Body of pancreas (tissue), 4 donors: ENCODE results near the gene LIF. TPM values are rescaled to one million over a fixed set of nuclear protein-coding genes. Genes with fewer than 3 reads are reported as not detected.
"Not testable (repeated sequence)": the region's sequence is repeated elsewhere in the genome, so short reads cannot be mapped to it uniquely, and the experiment has no call there.

Experiments
- ATAC-seq: fragments of 150-250 bp; one replicate; pipeline ENCODE4 v1.9.1; 2016
- DNase-seq, 4 donors: peaks; one replicate each; pipeline ENCODE4 v3.0.0-alpha.2; 2019
- H3K27ac ChIP-seq, 4 donors: fragments of 200-600 bp; sonication (generic); 1 replicate in 3 of 4; 2 replicates in 1 of 4; pipeline versions ENCODE4 v1.5.1 to v1.6.1; 2016 to 2019; ENCODE audit warnings: mild to moderate bottlenecking in 1 of 4, mixed read lengths in 1 of 4, moderate library complexity in 1 of 4
- H3K27me3 ChIP-seq, 2 donors: fragments of 200-600 bp; sonication (generic); one replicate each; pipeline ENCODE4 v1.6.0; 2016; ENCODE audit warnings: mild to moderate bottlenecking in 1 of 2
- H3K36me3 ChIP-seq, 2 donors: fragments of 200-600 bp; sonication (generic); replicated peaks in 1 of 2; 2 replicates each; pipeline ENCODE4 v1.5.1; 2016; ENCODE audit warnings: low read depth in 2 of 2; ENCODE audit not compliant: insufficient read depth in 1 of 2
- H3K4me1 ChIP-seq: fragments of 200-600 bp; sonication (generic); one replicate; pipeline ENCODE4 v1.6.0; 2016
- H3K4me3 ChIP-seq, 2 donors: fragments of 200-600 bp; sonication (generic); 1 replicate in 1 of 2; 2 replicates in 1 of 2; pipeline ENCODE4 v1.5.1; 2016 to 2019
- H3K9me3 ChIP-seq, 3 donors: fragments of 200-600 bp; sonication (generic); 1 replicate in 2 of 3; 2 replicates in 1 of 3; pipeline ENCODE4 v1.5.1; 2016
- POLR2A ChIP-seq, 3 donors: fragments of 450-650 bp; IDR thresholded peaks; one replicate each; pipeline ENCODE4 v1.6.1; 2016; ENCODE audit warnings: antibody characterized with exemption in 3 of 3, mild to moderate bottlenecking in 2 of 3
- WGBS, 2 donors: methylation state at CpG; one replicate each; pipeline ENCODE4 v1.1.5; 2017; 5-methylcytosine and 5-hydroxymethylcytosine counted together
- intact Hi-C: fragments of 100-400 bp; cut with DNase I; formaldehyde crosslinking; loops from one replicate; pipeline ENCODE4 v1.15.1; 2023
- total RNA-seq, 2 donors: library from RNA; depleted of rRNA; stranded (reverse); fragments of >200 nt; gene quantifications; one replicate each; pipeline ENCODE4 v1.1.0, GENCODE V29; 2016
- TF ChIP-seq, protein P1 (sequence below), 7 experiments: fragments of 450-650 bp in 4 of 7; fragments of 200-600 bp in 3 of 7; sonication (generic) in 3 of 7; IDR thresholded peaks; one replicate each; pipeline ENCODE4 v1.5.1; 2016 to 2019; ENCODE audit warnings: antibody characterized with exemption in 7 of 7

LIF gene
- total RNA-seq, 2 donors from 2014 or later: 0.52 to 1.3 TPM

DNA sequence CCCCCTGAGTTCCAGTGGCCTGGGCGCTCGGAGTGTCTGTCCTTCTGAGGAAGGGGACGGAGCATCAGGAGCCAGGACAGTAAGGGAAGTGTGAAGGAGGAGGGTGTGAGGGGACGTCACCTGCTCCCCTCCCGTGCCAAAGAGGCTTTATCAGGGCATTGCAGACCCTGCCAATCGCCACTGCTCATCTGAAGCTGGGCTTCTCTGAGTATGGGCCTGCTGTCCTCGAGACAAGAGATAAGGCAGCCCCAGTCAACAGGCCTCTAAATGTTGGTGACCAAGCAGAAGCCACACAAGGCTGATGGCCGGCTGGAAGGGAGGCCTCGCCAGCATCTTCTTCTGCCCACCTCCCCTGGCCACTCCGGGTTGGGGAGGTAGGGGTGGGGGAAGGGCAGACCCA, 29.8 kb downstream of the LIF start:
- ATAC-seq: no peak

DNA sequence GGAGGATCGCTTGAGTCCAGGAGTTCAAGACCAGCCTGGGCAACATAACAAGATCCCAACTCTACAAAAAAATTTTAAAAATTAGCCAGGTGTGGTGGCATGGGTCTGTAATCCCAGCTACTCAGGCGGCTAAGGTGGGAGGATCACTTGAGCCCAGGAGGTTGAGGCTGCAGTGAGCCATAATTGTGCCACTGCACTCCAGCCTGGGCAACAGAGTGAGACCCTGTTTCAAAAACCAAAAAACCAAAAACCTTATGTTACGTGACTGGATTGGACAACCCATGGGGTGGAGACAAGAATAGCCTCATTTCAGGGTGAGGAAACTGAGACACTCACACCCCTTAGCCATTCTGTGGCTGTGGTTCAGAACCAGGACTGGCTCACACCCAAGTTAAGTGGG, 30.3 kb downstream of the LIF start:
- DNase-seq, H3K27me3 ChIP-seq, H3K27ac ChIP-seq, H3K36me3 ChIP-seq, intact Hi-C loops, ATAC-seq, H3K9me3 ChIP-seq, H3K4me3 ChIP-seq: not testable (repeated sequence)
- peaks cover 16% of the 10 kb centered on the region for H3K4me1 ChIP-seq
- WGBS, 2 donors: 89 to 91% methylated on average over 3 of the region's 3 CpGs

More for the DNA sequence above, 29.8 kb downstream of the LIF start:
- no peak for DNase-seq
- H3K9me3 ChIP-seq: no peaks in the 10 kb centered on the region
- peaks cover 16% of the 10 kb centered on the region for H3K4me1 ChIP-seq
- intact Hi-C loops: no loop called here
- TF ChIP-seq, protein P1, sequence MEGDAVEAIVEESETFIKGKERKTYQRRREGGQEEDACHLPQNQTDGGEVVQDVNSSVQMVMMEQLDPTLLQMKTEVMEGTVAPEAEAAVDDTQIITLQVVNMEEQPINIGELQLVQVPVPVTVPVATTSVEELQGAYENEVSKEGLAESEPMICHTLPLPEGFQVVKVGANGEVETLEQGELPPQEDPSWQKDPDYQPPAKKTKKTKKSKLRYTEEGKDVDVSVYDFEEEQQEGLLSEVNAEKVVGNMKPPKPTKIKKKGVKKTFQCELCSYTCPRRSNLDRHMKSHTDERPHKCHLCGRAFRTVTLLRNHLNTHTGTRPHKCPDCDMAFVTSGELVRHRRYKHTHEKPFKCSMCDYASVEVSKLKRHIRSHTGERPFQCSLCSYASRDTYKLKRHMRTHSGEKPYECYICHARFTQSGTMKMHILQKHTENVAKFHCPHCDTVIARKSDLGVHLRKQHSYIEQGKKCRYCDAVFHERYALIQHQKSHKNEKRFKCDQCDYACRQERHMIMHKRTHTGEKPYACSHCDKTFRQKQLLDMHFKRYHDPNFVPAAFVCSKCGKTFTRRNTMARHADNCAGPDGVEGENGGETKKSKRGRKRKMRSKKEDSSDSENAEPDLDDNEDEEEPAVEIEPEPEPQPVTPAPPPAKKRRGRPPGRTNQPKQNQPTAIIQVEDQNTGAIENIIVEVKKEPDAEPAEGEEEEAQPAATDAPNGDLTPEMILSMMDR (IDR thresholded peaks at IDR 0.05): no peak
- no peak for TF ChIP-seq POLR2A (IDR thresholded peaks at IDR 0.05)
- no peak overlapping the region for H3K4me3 ChIP-seq
- H3K27ac ChIP-seq: no peak overlapping the region
- H3K36me3 ChIP-seq: no peaks in the 10 kb centered on the region
- no peaks in the 10 kb centered on the region for H3K27me3 ChIP-seq
- WGBS, 2 donors: 63 to 73% methylated on average over 9 to 10 of the region's 10 CpGs

GRCh38 chr22:30214703-30215407, 31.7 kb downstream of the LIF start:
- H3K4me1 ChIP-seq: peaks cover 22% of the 10 kb centered on the region
- H3K36me3 ChIP-seq: no peaks in the 10 kb centered on the region
- no peak for DNase-seq
- no peak for TF ChIP-seq POLR2A (IDR thresholded peaks at IDR 0.05)
- TF ChIP-seq, protein P1 (IDR thresholded peaks at IDR 0.05): no peak
- no peak for ATAC-seq
- H3K4me3 ChIP-seq: no peak overlapping the region
- whole genome bisulfite sequencing, 2 donors: 51 to 55% methylated on average over 12 of the region's 12 CpGs
- no peaks in the 10 kb centered on the region for H3K27me3 ChIP-seq
- H3K9me3 ChIP-seq: no peaks in the 10 kb centered on the region
- intact Hi-C loops: no loop called here
- no peak overlapping the region for H3K27ac ChIP-seq

DNA sequence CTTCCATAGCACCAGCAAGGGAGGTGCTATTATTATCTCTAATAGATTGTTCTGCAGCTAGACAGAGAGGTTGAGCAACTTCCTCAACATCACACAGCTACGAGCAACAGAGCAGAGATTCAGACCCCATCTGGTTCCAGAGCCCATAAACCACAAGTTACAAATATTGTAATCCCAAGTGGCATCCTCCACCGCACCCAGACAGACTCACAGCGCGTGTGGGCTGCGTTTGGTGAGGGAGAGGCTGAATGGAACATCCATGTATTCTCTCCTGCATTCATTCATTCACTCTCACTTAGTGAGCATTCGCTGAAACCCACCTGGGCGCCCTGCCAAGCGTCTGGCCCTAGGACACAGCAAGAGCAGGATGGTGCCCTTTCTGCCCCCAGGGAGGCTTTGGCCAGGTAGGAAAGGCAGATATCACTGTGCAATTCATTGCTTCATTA, 33.5 kb downstream of the LIF start:
- TF ChIP-seq POLR2A (IDR thresholded peaks at IDR 0.05): no peak
- TF ChIP-seq, protein P1 (IDR thresholded peaks at IDR 0.05): no peak
- 60 to 63% methylated on average over 8 of the region's 8 CpGs for WGBS, 2 donors
- Histone ChIP-seq H3K36me3 (no peaks in the 10 kb centered on the region), H3K4me3 (no peak overlapping the region), H3K27me3 (no peaks in the 10 kb centered on the region), H3K9me3 (no peaks in the 10 kb centered on the region), H3K4me1 (peaks cover 34% of the 10 kb centered on the region), H3K27ac (peak overlapping the region; percentile 72 to 80 (median 78))
- no peak for ATAC-seq
- intact Hi-C loops: no loop called here
- peak in 1 of 4 donors; percentile 43 for DNase-seq

- peak; percentile 68 to 92 (median 87) for DNase-seq
- Histone ChIP-seq H3K27ac (peak overlapping the region; percentile 72 to 80 (median 78)), H3K36me3 (no peaks in the 10 kb centered on the region), H3K27me3 (no peaks in the 10 kb centered on the region), H3K4me3 (no peak overlapping the region), H3K4me1 (peaks cover 35% of the 10 kb centered on the region), H3K9me3 (no peaks in the 10 kb centered on the region)
- peak; percentile 78 for ATAC-seq
- 32 to 48% methylated on average over 4 to 5 of the region's 5 CpGs for WGBS, 2 donors
- TF ChIP-seq, protein P1 (IDR thresholded peaks at IDR 0.05): no peak
- no peak for TF ChIP-seq POLR2A (IDR thresholded peaks at IDR 0.05)
- intact Hi-C loops: no loop called here
These were observed 34.1 kb downstream of the LIF start for GRCh38 chr22:30212363-30212995.
